ENCODE measurements around the gene AQP6.

Gene AQP6

DNA sequence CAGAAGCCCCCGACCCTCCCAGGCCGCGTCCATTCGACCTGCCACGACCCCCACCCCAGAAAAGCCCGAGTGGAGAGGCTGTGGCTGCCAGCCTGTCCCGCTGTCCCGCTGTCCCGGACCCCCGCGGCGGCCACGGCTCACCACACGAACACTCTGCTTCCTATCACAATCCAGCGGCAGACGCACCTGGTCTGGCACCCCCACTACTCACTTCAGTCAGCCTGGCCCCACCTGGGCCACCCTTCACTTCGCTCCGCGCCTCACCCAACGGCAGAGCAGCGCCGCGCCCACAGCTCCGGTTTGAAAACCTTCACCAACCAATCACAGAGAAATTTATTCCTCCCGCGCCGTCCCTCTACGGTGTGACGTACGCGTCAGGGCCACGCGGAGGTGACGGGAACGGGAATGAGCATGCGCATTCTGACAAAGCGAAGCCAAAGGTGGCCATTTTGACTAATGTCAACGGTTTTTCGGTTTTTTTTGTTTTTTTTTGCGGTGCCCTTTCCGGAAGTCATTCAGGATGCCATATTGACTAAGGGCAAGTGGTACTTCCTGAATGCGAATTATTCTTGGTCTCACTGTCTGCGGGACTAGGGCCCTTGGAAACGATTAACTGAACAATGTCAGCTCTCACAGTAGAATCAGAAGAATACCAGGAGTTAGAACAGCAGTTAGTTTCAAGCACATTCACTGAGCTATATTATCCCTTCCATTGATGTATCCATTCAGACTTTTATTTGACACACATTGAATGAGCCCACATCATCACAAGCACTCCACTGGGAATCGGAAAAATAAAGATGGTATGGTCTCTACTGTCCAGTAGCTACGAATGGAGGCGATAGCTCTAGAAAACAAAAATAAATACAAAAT is 52.7 kb downstream of the AQP6 start, which contains the start of gene RACGAP1:
RACGAP1 (minus strand) TSS at position 308 of the 873 bp plus-strand sequence. CDS start 8,779 bp downstream, outside the sequence.
- DNase-seq (ENCODE audit: low read depth, low spot score): peak; percentile 98
- no peaks in the 10 kb centered on the region for H3K27me3 ChIP-seq (ENCODE audit: insufficient read depth, insufficient read length)
- H3K4me3 ChIP-seq (ENCODE audit: insufficient read length, low read depth): peak within 1 kb of the TSS; percentile 92
- no peaks in the 10 kb centered on the region for H3K9me3 ChIP-seq (ENCODE audit: insufficient read depth, low read length)
- no peaks in the 10 kb centered on the region for H3K4me1 ChIP-seq (ENCODE audit: insufficient read depth, insufficient read length)
- H3K9ac ChIP-seq (ENCODE audit: insufficient read length, low read depth): peak within 1 kb of the TSS; percentile 92
- TF ChIP-seq ZNF274 (IDR thresholded peaks at IDR 0.05; ENCODE audit: low read depth, low read length) (no peak), YY1 (IDR thresholded peaks at IDR 0.05; ENCODE audit: insufficient read depth, insufficient read length) (peak; percentile 97)
- peaks cover 15% of the 10 kb centered on the region for H3K36me3 ChIP-seq (ENCODE audit: insufficient read depth, insufficient read length, low read length)

DNA sequence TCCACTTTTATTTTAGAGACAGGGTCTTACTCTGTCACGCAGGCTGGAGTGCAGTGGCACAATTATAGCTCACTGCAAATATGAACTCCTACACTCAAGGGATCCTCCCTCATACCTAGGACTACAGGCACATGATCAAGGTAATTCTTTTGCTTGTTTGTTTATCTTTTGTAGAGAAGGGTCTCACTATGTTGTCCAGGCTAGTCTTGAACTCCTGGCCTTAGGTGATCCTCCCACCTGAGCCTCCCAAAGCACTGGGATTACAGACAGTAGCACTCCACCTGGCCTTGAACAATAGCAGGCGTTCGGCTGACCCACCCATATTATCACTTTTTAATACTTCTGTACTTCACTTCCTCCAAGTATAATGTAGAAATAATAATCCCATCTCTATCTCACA is 53.9 kb downstream of the AQP6 start:
- DNase-seq (ENCODE audit: low read depth, low spot score): no peak
- Histone ChIP-seq H3K4me3 (ENCODE audit: insufficient read length, low read depth) (no peak overlapping the region), H3K27me3 (ENCODE audit: insufficient read depth, insufficient read length) (no peaks in the 10 kb centered on the region), H3K9me3 (ENCODE audit: insufficient read depth, low read length) (no peaks in the 10 kb centered on the region), H3K9ac (ENCODE audit: insufficient read length, low read depth) (no peak overlapping the region), H3K36me3 (ENCODE audit: insufficient read depth, insufficient read length, low read length) (peaks cover 14% of the 10 kb centered on the region), H3K4me1 (ENCODE audit: insufficient read depth, insufficient read length) (no peaks in the 10 kb centered on the region)
- no peak for TF ChIP-seq SUZ12 (IDR thresholded peaks at IDR 0.05; ENCODE audit: extremely low read depth, insufficient read depth, insufficient read length)
